Lower leg skin (tissue), 3 donors: ENCODE data around the gene ZNF367.

ENCODE experiments used
- POLR2A ChIP-seq, 2 donors: fragments of 450-650 bp; IDR thresholded peaks; one replicate each; pipeline ENCODE4 v1.6.1; 2016 to 2017; ENCODE audit warnings: antibody characterized with exemption in 2 of 2, mild to moderate bottlenecking in 1 of 2, moderate library complexity in 1 of 2
- TF ChIP-seq, protein P1 (sequence below), 3 donors: fragments of 450-650 bp; IDR thresholded peaks; one replicate each; pipeline ENCODE4 v1.5.1; 2016; ENCODE audit warnings: antibody characterized with exemption in 3 of 3, mild to moderate bottlenecking in 3 of 3, moderate library complexity in 2 of 3

- no peak for TF ChIP-seq POLR2A (IDR thresholded peaks at IDR 0.05)
- TF ChIP-seq, protein P1, sequence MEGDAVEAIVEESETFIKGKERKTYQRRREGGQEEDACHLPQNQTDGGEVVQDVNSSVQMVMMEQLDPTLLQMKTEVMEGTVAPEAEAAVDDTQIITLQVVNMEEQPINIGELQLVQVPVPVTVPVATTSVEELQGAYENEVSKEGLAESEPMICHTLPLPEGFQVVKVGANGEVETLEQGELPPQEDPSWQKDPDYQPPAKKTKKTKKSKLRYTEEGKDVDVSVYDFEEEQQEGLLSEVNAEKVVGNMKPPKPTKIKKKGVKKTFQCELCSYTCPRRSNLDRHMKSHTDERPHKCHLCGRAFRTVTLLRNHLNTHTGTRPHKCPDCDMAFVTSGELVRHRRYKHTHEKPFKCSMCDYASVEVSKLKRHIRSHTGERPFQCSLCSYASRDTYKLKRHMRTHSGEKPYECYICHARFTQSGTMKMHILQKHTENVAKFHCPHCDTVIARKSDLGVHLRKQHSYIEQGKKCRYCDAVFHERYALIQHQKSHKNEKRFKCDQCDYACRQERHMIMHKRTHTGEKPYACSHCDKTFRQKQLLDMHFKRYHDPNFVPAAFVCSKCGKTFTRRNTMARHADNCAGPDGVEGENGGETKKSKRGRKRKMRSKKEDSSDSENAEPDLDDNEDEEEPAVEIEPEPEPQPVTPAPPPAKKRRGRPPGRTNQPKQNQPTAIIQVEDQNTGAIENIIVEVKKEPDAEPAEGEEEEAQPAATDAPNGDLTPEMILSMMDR (IDR thresholded peaks at IDR 0.05), result no peak
Measured at GRCh38 chr9:96383165-96383942, 34.8 kb downstream of the ZNF367 start, which contains the start of gene SLC35D2.
